ENCODE data around the gene STYXL2.

STYXL2 gene

GRCh38 chr1:167093846-167094516 is at the start of gene STYXL2:
Gene STYXL2 (plus strand): TSS chr1:167094075. CDS start chr1:167094850, 775 bp downstream.
- no peak for DNase-seq

DNA sequence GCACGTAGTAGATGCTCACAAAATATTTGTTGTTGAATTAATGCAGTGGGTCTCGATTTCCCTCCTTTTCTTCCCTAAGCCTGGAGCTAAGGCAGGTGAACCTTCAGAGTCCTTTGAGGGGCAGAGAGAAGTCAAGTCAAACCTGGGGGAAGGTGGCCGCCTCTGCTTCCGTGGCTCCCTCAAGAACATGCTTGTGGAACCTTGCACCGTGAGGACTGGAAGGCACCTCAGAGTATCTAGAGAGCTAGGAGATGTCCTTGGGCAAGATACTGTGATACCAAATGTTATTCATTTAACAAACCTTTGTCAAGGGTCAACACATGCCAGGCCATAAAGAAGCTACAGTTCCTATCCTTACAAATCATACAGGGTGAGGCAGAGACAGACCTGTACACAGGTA is 42.0 kb upstream of the STYXL2 start:
- DNase-seq: no peak

GRCh38 chr1:167052389-167052788 is 41.5 kb upstream of the STYXL2 start:
- peak in 1 of 2 experiments; percentile 62 for DNase-seq

- no peak for DNase-seq
Measured at GRCh38 chr1:167054531-167054930, 39.3 kb upstream of the STYXL2 start.

DNA sequence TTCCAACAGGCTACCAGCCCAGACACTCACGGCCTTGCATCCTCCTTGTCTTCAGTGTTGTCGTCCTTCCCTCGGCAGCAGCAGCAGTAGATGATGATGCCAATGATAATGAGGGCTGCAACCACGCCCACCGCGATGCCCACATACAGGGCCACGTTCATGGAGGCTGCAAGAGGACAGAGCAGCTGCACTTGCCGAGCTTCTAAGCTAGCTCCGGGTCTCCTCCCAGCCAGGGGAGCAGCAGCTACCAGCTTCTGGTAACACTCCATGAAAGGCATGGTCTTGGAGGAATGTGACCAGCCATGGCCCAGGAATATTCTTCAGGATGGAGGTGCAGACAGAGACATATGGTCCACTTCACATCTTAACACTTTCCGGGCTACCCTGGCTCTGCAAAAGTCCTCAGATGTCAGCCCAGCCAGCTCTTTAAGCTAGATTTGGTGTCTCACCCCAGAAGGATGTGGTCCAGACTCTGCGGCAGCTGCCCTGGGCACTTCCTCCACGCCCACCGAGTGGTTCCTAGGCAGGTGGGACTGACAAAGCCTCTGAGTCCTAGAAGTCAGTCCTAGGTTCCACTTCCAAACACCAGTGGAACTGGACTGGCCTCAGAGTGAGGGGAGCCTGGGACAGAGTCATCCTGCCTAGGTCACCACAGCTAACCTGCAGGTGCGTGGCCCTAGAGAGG is 38.8 kb upstream of the STYXL2 start:
- peak in 1 of 2 experiments; percentile 25 for DNase-seq

GRCh38 chr1:167056529-167057231 is 37.2 kb upstream of the STYXL2 start:
- peak; percentile 81 to 88 for DNase-seq

DNA sequence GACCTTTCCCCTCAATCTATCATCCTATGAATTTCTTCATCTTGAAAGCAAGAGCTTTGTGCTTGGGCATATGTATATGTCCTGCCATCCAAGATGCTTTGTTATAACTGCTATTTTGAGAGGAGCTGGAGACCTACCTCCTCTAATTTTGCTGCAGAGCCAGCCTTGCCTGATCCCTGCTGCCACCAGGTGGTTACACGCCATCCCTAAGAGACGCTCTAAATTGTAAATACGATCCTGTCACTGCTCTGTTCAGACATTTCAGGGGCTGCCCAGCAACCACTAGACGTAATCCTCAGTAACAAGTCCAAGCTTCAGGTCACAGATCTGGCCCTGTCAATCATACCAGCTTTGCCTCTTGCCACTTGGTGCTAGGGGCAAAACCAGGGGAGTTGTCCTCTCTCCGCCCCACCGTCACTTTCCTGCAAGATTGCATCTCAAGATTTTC is 36.6 kb upstream of the STYXL2 start:
- peak; percentile 90 to 94 for DNase-seq

DNA sequence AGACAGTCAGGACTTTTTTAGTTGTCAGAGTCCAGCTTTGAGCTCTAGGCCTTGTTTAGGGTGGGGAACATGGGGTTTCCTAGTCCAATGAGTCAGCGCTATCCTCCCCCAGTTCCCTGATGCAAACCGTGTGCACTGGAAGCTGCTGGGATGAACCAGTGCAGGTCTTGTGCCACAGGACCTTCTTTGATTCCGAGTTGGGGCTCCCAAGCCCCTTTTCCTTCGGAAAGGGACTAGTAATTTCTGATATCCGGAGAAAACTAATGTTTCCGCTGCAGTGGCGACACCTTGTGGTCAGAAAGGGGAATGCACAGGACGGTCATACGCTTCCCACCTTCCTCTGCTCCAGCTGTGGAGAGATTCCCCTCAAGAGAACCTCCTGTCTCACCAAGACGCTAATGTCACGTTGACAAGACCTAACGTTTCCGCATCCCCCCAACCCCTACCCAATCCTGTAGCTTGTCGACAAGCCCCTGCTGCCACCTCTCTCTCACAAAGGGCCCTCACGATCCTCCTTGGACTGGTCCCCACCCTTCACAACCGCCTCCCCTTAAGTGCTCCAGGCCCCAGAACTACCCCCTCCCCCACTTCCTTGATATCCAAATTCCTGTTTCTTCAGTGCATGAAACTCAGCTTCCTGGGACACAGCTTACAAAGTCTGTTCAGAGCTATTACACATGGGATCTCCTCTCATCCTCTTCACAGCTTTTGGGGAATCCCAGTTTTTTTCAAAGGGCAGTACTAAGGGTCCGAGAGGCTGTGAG is 34.6 kb upstream of the STYXL2 start:
- DNase-seq: peak; percentile 52 to 90

DNA sequence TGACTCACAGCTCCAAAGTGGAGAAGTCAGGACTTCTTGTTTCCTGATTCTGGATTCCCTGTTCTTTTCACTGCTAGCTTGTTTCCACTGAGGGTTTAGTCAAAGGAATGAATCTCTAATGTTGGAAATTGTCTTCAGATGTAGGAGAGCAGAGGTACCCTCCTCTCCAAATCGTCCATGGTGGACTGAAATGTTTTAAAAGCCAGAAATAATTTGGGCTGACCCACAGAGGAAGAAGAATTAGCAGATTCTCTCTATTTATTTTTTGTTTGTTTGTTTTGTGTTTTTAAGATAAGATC is 34.1 kb upstream of the STYXL2 start:
- no peak for DNase-seq

DNA sequence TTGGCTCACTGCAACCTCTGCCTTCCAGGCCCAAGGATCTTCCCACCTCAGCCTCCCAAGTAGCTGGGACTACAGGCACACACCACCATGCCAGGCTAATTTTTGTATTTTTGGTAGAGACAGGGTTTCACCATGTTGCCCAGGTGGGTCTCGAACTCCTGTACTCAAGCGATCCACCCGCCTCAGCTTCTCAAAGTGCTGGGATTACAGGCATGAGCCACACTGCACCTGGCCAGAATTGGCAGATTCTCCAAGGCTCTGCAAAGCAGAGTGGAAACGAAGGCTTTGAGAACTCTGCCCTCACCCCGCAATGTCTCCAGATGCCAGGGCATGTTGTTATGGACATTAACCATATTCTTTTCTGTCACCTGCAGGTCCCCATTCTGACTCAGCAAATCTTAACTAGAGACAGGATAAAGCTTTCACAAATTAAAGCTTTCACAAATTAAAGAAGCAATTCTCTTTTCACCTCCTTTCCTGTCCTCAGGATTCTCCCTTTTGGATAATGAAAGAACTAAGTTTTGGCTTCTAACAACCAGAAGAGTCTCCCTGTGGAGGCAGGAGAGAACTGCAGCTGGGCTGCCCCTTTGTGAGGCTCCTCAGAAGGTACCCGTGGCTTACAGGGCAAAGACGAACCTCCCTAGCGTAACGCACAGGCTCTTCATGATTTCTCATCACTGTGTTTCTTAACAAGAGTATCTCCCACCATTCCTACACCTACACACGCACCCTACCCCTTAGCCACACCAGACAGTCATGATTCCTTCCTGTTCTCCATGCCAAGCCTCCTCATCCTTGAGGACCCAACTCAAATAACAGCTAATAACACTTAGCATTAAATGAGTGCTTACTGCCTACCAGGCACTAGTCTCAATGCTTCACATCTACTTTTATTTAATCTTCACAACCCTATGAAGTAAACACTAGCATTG is 33.5 kb upstream of the STYXL2 start:
- DNase-seq: peak; percentile 12 to 47

DNA sequence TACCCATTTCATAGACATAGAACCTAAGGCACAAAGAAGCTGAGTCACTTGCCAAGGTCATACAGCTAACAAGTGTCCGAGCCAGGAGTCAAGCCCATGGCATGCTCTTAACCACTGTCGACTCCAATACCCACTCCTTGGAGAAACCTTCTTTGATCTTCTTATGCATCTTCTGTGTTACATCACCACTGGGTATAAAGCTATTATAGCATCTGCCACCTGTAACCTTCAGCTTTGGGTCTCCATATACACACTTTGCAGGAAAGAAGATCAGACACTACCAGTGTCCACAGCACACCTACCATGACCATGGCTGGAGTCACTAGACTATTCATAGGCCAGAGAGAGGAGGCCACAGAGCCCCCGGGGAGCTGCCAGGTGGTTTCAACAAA is 32.8 kb upstream of the STYXL2 start:
- no peak for DNase-seq

DNA sequence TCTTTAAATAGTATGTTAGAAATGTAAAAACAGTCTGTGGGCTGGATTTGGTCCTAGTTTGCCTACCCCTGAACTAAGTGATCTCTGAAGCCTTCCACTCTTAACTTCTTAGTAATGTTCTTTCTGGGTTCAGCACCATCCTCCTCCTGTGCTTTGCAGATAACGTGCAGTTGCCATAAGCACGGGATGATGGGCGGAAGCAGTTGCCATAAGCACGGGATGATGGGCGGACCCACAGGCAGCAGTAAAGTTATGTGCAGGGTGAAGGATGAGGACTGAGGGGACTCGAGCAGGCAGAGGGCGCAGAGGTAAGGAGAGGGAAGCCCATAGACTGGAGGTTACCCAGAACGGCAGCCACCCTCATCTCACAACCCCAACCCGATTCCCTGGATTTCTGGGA is 29.3 kb upstream of the STYXL2 start:
- DNase-seq: no peak

DNA sequence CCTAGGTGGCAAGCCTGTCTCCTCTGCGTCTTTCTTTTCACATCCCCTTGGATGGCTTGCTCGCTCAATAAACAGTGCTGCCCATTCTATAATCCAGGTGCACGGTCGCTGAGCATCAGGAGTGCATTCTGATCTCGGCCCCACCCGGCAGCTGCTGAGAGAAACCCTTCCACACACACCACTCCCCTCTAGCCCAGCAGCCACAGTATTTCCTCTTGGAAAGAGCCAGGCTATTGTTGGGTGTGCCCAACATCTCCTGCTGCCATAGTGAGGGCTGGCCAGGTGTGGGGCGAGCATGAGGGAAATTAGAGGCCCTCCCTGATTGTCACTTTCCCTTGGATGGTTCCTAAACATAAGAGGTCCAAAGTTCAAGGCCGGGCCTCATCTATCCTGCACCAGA is 28.4 kb upstream of the STYXL2 start:
- peak in 1 of 2 experiments; percentile 54 for DNase-seq

GRCh38 chr1:167066333-167067122 is 27.3 kb upstream of the STYXL2 start:
- DNase-seq: peak; percentile 79 to 96

DNA sequence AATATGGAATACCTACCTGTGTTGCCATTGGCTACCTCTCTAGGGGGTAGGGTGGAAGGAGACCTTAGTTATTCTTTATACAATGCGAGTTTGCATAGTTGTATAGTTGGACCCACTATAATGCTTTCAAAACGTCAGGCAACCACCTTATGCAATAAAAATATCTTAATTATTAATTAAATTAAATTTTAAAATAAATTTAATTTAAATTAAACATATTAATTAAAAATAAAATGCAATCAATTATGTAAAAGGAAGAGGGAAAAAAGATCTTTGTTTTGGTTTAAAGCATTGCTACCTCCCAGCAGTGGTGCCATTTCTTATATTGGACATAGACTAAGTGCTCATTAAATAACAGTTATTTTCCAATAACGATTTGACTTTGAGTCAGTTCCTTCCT is 26.0 kb upstream of the STYXL2 start:
- DNase-seq: no peak

DNA sequence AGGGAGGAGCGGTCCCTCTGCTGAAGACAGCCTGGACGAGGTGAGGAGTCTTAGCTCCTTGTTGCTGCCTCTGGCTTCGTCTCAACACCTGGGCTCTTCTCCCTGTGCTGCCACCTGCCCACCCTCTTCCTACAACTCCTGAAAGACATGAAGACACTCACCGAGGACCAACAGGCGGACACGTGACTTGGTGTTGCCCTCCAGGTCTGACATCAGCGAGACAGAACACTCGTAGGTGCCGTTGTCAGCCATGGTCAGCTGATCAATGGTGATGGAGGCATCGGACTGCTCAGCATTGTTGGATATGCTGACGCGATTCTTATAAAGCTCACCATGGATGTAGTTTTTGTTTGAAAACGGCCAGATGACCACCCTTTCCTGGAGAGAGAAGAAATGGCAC is 25.1 kb upstream of the STYXL2 start:
- DNase-seq: no peak

DNA sequence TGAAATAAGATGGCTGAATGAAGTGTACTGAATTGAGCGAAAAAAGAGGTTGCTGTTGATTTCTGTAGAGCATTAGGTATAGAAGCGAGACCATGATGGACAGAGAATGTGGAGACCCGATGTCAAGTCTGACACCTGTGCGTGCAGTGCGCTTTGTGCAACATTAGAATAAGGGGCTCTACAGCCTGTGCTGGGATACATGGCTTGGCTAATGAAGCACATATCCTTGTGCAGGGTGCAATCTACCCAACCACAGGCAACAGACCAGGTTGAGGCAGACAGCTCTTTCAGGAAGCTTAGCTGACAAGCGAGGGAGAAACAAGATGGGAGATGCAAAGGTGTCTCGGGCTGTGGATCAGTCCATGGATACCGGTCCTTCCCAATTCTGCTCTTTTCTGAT is 22.6 kb upstream of the STYXL2 start:
- no peak for DNase-seq

DNA sequence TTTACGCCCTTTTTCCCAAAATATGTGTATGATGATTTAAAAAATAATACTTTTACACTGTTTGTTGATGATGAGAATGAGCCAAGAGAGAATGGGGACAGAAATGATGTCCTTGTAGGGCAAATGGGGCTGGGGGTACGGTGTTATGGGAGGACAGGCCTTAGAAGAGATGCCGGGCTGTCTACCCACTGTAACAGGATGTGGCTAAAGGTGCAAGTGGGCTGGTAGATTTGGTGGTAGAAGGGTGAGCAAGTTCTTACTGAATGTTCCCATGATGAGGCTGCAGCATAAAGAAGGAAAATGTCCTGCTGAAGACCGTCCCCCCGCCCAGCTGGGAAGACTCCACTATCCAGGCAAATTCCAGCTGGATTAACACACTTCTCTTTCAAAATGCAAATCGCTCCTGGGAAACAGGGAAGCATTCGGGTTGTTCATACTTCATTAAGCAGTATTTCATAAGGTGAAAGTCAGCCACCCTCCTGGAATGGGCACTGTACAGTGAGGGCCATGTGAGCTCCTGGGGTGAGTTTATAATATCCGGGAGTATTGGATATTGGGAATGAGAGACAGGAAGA is 17.7 kb upstream of the STYXL2 start:
- DNase-seq: peak; percentile 85 to 93

- no peak for DNase-seq
Measured at GRCh38 chr1:167077128-167077867, 16.6 kb upstream of the STYXL2 start.

GRCh38 chr1:167077868-167078210 is 16.0 kb upstream of the STYXL2 start:
- no peak for DNase-seq
